Stimulated activated CD4-positive, alpha-beta T cell treated with anti-CD3 and anti-CD28 coated beads, Interleukin-4, amount 100 ng/mL, for 4 hours (primary cell): ENCODE results near the gene PARM1.

Experiments
- DNase-seq, 2 experiments: peaks; one replicate each; pipeline ENCODE4 v3.0.0-alpha.2; 2020

The PARM1 gene, protein sequence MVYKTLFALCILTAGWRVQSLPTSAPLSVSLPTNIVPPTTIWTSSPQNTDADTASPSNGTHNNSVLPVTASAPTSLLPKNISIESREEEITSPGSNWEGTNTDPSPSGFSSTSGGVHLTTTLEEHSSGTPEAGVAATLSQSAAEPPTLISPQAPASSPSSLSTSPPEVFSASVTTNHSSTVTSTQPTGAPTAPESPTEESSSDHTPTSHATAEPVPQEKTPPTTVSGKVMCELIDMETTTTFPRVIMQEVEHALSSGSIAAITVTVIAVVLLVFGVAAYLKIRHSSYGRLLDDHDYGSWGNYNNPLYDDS

DNA sequence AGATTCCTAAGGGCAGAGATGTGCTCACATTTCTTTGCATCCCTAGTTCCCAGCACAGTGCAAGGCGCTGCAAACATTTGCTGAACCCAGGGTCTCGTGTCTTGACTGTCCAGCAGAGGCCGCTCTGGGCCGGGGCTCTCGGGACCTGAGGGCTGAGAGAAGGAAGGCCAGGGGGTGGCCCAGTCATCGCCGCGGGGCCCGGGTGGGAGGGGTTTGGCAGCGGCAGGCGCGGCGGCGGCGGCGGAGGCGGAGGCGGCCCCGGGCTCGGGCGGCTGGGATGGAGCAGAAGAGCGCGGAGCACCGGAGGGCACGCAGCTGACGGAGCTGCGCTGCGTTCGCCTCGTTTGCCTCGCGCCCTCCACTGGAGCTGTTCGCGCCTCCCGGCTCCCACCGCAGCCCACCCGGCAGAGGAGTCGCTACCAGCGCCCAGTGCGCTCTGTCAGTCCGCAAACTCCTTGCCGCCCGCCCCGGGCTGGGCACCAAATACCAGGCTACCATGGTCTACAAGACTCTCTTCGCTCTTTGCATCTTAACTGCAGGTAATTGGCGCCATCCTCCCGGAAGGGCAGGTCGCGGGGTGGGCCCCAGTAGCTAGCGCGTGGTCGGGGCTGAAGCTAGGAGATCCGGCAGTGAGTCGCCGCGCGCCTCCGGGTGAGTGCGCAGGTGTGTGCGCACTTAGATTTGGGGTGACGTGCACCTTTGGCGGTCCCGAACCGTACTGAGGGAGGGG, at the start of gene PARM1:
Gene PARM1 (plus strand): TSS at position 285 of the 730 bp plus-strand sequence. CDS start 212 bp downstream, at position 497.
- peak in 1 of 2 experiments; percentile 12 for DNase-seq

DNA sequence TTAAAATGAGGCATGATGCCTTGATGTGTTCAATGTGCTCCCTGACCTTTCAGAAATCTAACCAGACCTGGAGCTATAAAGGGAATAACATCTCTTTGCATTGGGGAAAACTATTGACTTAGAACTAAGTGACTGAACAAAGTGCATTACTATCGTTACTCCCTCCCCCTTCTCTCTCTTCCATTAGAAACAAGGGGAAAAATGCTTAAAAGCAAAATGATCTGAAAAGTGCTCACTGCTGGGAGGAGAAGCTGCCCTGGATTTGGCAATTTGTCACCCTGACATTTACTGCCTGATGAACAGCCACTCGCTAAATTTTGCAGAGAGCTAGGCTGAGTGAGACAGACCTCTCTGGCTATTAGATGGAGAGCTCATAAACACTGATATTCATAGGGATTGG, 48.6 kb upstream of the PARM1 start:
- no peak for DNase-seq

DNA sequence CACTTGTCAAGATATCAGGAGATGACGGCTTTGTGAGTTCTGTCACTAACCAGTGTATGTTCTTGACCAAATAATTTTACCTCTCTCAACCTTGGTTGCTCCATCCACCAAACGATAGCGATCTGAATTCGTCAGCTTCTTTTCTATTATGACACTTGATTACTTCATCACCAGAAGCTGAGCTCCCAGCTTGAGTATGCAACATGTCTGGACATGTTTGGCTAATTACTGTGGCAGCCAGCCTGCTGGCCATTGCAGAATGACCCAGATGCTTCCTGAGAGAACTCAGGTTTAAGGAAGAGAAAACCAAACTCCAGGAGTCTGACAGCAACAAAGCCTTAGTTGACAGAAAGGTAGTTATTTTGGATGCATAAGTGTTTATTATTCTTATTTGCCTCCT, 46.4 kb upstream of the PARM1 start:
- no peak for DNase-seq

DNA sequence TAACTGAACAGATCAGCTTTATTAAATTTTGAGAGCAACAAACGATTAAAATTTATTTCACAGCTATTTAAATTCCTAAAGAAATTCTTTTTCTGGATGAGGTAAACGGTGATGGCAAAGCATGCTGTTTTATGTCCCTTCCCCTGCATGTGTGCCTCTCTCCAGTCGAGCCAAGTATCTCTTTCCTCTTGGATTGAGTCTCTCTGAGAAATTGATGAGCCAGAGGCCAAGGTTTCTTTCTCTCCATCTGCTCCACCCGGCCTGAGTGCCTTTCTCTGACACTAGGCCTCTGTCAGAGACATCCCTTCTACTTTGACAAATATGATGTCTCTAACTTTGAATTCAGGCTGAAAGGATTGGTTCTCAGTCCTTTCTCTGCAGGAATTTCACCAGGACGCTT, 42.6 kb upstream of the PARM1 start:
- no peak for DNase-seq

DNA sequence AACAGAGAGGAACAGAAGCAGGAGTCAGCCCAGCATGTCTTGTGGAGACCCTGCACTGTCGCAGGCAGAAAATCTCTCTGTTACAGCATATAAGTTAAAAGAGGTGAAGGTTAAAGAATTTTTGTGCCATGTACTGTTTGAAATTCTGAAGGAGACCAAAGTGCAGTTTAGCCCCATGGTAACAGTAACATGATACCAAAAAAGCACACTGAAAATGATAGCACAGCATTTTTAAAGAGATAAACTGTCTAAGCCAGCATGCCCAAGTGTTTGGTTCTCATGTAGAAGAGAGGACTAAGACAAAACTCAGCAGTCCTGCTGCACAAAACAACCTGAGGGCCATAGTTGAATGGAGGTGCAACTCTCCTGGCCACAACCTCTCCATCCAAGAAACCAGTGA, 41.9 kb upstream of the PARM1 start:
- no peak for DNase-seq

DNA sequence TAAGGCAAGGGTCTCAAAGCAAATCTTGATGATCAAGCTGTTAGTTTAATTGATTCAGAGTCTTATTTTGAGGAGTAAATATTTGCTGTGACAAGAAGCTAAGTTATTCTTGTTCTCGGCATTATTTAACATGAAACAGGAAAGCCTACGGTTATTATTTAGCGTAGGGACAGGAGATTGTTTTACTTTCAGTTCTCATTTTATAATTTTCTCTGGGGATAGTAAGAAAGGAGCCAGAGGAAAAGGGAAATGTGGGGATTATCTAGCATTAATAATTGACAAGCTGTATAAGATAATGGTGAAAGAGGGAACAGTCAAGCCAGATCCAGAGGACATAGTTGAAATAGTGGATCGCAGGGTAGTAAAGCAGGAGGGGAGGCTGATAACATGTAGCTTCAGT, 39.7 kb upstream of the PARM1 start:
- DNase-seq, result no peak

DNA sequence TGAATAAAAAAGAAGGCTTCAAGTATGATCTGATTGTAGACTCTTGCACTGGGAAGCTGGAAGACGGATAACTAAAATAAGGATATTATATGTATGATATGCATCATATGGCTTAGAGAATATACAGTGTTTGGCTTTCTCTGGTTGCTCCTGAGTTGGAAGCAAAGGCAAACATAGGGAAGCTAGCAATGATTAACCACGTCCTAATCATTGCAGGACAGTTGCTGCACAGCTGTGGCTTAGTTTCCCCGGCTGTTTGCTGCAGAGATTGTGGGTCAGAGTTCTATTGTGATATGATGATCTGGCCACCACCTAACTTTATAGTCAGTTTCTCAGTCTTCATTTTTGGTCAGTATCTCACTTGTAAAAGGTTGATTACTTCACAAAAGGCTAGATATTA, 36.3 kb upstream of the PARM1 start:
- no peak for DNase-seq

DNA sequence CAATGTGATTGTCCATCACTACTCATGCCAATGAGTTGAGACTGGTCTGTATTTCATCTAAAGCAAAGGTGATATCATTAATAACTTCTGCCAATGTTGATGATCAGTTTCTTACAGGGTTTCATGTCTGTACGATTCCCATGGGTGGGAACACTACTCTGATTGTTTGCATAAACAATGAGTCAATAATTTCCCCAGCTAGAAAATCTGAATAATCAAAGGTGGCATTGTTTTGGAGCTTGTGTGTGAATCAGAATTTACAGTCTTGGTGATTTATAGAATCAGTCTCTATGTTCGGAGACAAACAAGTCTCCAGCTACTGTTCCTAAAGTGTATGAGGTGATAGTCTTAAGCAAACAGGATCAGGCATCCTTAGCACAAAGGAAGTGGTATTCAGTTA, 35.5 kb upstream of the PARM1 start:
- DNase-seq, result no peak

DNA sequence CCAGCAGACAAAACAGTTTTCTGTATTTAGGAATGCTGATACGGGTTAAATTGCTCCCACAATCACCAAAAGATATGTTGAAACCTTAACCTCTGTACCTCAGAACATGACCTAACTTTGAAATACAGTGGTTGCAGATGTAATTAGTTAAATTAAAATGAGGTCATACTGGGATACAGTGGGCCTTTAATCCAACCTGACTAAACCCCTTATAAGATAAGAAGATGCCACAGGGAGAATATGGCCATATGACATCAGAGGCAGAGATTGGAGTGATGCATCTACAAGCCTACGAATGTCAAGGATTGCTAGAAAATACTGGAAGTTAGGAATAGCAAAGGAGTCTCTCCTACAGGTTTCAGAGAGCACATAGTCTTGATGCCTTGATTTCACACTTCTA, 32.1 kb upstream of the PARM1 start:
- DNase-seq, result no peak

DNA sequence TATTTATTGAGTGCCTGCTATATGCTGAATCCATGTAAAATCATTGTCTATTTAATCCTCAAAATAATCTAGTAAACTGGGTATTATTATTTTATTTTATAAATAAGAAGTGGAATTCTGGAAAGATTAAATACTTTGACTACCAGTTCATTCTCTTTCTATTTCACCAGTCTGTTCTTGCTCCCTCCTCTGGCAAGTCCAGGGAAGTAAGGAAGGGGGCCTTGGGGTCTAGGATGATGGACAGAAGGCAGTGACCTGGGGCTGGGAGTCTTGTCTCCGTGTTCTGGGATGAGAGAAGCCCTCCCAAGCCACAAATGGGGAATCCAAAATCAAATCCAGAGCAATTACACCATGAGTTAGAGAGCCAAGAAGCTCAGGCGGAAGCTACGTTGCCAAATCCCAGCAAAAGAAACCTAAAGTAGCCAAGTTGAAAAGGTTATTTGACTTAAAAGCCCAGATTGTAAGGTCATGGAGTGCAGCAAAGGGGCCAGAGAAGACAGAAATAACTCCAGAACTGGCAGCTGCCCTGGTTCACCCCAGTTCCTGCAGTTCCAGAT, 28.3 kb upstream of the PARM1 start:
- no peak for DNase-seq

DNA sequence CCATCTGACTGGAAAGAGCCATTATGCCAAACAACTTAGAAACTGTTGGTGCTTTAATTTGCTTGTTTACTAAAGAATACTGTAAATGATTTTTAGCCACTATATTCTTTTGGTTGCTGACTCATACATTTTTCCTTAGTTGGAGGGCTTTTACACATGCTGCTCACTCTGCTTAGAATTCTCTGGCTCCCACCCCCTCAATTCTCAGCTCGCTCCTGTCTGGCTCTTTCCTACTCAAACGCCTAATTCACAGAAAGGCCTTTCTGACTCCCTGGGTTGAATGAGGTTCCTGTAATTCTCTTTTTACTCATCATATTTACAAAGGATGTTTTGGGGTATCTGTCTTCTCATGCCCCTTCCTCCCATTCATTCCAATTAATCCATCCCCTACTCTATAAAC, 26.1 kb upstream of the PARM1 start:
- no peak for DNase-seq

DNA sequence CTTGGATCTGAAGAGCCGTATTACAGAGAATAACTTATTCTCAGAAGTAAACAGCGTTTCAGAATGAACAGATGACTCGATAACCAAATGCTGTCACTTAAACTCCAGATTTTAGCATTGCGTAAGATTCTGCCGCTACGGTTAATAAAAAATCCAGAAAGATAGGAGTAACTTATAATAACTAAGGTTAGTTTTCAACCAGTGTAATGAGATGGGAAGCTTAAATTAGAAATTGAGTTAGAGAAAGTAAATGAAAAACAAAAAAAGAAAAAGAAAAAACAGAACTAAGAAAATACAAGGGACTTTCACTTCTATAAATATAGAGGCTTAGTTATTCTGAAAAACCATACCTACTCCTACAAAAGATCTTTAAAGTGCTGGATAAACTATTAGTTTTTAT, 13.1 kb upstream of the PARM1 start:
- no peak for DNase-seq

DNA sequence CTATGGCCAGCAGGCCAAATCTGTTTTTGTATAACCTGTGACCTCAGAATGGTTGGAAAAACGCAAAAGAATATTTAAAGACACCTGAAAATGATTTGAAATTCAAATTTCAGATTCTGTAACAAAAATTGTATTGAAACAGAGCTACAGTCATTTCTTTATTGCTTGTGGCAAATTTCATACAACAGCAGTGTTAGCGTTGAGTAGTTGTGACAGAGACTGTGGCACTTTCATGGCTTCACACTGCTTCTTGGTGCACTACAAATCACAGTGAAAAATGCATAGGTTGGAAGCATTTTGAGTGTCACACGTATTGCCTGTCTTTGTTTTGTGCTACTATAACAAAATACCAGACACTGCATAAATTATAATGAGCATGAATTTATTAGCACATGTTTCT, 12.2 kb upstream of the PARM1 start:
- DNase-seq, result no peak

DNA sequence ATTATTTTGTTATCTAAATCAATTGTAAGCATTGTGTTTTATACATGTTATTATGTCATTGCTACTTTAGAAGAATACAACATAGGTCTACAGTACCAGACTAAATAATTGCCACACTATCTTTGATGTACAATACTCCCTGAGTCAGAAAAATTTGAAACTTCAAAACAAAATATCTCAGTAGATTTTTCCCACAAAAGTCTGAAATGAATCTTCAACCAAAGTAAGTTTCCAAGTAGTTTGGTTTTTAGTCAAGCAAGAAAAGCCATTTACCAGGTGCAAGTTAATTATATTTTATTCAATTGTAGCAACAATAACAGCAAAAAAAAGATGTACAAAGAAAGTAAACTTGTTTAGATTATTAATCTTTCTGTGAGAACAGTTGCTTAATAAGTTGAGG, 11.4 kb upstream of the PARM1 start:
- no peak for DNase-seq

DNA sequence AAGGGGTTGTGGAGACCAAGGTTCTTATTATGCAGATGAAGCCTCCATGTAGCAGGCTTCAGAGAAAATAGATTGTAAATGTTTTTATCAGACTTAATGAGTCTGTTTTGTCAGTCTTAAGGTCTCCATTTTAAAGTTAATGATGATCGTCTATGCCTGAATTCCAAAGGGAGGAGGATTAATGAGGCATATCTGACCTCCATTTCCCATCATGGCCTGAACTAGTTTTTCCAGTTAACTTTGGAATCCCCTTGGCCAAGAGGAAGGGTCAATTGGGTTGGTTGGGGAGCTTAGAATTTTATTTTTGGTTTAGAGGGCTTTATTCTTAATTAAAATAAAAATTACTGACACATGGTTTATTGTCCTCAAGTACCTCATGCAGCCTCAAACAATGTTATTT, 6.9 kb upstream of the PARM1 start:
- DNase-seq, result no peak

DNA sequence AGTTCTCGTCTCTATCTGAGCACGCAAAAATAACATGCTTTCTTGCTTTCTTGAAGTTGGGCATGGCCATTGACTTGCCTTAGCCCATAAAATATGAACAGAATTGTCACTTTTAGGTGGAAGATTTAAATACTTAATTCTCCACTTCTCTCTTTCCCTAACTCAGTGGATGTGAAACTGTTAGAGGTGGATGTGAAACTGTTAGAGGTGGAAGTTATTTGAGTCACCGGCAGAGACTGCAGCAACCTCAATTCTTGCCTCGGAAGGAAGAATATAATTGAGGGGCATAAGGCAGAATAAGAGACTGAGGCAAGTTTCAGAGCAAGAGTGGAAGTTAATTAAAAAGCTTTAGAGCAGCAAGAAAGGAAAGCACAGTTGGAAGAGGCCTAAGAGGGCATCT, 2.8 kb upstream of the PARM1 start:
- no peak for DNase-seq

DNA sequence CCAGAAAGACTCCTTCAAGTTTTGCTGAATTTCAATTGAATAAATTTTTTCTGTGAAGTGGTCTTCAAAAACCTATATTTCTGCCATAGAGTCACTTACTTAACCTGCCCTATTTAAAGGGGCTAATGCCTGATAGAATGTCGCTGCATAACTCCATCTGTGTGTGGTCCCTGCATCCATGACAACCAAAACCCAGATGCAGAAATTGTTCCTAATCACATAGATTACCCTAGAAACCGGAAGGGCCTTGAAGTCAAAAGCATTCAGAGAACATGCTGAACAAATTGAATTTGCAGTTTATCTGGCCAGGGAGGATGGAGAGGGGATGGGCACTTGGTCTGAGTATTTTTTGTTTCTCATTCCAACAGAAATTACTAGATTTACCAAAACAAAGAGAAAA, 1.5 kb upstream of the PARM1 start:
- DNase-seq, result no peak

DNA sequence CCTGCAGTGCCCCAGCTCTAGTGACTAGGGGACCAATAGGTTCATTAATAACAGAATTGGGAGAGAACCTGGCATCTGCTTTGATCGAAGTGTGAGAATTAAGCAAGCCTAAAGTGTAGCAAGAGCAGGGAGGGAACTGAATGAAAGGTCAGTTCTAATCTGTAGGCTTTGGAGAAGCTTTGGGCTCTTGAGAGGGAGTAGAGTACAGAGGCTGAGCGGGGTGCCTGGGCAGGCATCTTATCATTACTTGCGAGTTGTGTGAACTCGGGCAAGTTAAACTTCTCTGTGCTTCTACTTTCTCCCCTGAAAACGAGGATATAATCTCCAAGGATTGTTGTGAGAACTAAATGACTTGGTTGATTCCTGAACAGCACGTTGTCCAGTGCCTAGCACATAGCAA, 906 bp upstream of the PARM1 start:
- DNase-seq, result no peak

DNA sequence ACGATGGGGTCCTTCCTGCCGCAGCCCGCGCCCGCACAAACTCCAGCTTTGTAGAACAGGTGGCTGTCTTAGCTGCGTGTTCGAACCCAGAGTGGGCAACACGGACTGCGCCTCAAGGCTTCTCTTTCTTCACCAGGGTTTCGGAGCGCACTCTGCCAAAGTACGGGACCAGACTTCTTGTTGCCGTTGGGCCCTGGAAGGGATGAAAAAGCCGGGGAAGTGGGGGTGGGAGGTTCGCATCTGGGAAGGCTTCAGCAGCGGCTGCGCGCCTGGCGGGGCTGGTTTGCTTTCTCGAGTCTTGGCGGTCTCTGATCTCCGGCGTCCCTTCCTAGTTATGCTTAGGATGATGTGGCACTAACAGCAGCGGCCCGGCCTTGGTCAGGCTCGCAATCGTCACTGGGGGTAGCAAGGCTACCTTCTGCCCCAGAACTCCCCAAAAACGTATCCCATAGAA, 673 bp downstream of the PARM1 start:
- DNase-seq, result no peak

DNA sequence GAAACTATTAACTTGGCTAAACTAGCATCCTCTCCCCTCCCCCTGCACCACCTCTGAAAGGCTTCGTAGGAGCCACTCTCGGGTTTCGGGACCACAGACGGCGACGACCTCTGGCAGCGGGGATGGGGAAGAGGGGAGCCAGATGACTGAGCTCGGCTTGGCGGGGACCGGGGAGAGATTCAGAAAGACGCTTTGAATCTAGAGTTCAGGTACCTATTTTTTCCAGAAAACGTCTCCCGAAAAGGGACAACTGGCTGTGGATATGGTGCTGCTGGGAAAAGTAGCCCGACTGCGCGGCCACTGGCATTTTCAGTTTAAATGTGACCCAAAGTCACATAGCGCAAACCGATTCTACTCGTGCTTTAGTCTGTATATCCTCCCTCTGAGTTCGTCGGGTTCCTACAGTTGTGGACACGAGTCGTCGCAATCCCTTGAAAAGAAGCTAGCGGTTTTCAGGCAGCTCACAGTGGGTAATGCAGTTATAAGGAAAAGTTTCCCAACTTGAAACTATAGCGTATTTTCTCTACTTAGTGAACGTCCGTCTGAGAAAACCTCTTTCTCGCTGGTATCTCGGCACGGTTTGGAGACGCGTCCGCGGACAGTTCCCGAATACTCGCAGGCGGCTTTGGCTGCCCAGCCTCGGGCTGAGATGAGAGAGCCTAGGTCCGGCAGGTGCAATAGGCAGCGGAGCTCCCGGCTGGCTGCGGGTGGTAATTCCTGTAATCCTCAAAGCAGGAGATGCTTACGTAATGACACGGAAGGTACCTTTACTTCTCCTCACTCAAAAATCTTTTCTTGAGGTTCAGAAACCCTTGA, 1.3 kb downstream of the PARM1 start:
- no peak for DNase-seq

DNA sequence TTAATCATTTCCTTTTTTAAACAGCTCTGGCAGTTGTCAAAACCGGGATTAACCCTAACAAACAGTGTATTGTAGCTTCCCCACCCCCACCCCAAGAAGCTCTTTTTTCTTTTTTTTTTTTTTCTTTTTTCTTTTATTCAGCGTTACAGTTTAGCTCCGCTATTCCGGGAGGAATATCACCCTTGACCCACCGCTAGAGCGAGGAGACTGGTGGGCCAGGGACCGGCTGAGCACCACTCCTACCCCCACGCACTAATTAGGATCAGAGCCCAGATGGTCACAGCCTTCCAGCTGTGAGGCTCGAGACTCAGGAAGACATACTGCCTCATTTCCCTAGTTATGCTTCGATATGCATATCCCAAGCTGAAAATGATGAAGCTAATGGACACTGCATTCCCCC, 2.0 kb downstream of the PARM1 start:
- no peak for DNase-seq

DNA sequence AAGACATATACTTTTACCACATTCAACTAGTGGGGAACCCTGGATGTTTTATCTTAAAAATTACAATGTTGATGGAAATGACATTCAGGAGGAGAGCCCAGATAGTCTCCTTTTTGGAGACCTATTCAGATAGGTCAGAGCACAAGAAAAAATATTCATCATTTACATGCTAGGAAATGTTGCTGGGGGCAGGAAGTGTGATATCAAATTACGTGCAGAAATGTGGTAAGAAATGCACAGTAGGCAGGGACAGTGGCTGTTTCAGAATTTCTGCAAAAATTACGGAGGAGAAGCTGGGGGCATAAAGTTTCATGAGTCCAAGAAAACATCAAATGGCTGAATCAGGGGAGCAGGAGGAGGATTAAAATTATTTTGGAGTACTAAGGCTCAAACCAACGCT, 8.2 kb downstream of the PARM1 start:
- no peak for DNase-seq

DNA sequence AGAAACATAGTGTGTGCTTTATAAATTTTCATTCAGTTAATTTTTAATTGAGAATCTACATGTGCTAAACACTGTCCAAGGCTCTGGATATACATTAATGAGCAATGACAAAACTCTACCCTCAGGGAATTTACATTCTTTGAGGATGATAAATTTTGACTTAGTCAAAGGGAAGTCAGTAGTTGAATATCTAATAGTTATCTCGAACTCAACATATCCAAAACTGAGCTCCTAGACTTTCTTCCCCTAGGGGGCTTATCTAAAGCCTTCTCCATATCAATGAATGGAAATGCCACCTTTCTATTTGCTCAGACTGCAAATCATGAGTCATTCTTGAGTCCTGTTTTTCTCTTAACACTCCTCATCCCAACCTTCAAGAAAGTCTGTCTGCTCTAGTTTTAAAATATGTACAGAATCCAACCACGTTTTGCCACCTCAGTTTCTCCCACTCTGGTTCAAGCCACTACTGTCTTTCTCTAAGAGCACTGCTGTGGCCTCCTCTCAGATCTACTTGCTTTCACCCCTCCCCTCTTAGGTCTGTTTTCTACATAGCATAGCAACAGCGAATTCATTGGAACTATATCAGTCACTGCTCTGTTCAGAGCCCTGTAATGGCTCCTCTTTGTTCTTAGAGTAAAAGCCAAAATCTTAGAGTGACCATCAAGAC, 9.5 kb downstream of the PARM1 start:
- DNase-seq, result no peak
